MG63 (cell line): ENCODE measurements around the gene AK5. TPM values are rescaled to one million over a fixed set of nuclear protein-coding genes. Genes with fewer than 3 reads are reported as not detected.

ENCODE experiments used
- DNase-seq: peaks from one replicate; pipeline ENCODE4 v3.0.0-alpha.2; 2020
- H3K27me3 ChIP-seq: fragments of 250-450 bp; sonication (Bioruptor Pico); 2 replicates; pipeline ENCODE4 v1.5.1; 2020; ENCODE audit warnings: mild to moderate bottlenecking, moderate library complexity
- H3K36me3 ChIP-seq: fragments of 250-450 bp; sonication (Bioruptor Pico); 2 replicates; pipeline ENCODE4 v1.5.1; 2020; ENCODE audit warnings: mild to moderate bottlenecking, moderate library complexity
- H3K4me3 ChIP-seq: fragments of 250-450 bp; sonication (Bioruptor Pico); 2 replicates; pipeline ENCODE4 v1.5.1; 2020; ENCODE audit warnings: mild to moderate bottlenecking, moderate library complexity
- H3K9me3 ChIP-seq: fragments of 250-450 bp; sonication (Bioruptor Pico); 2 replicates; pipeline ENCODE4 v1.5.1; 2020; ENCODE audit warnings: mild to moderate bottlenecking, moderate library complexity
- total RNA-seq: library from RNA; depleted of rRNA; stranded (reverse); fragments of >200 nt; shearing (Covaris generic); gene quantifications from 2 replicates; pipeline ENCODE4 v1.2.3, GENCODE V29; 2014; ENCODE audit warnings: low replicate concordance

Gene AK5
- total RNA-seq, 1 experiment from 2014 or later = 10.9 TPM

DNA sequence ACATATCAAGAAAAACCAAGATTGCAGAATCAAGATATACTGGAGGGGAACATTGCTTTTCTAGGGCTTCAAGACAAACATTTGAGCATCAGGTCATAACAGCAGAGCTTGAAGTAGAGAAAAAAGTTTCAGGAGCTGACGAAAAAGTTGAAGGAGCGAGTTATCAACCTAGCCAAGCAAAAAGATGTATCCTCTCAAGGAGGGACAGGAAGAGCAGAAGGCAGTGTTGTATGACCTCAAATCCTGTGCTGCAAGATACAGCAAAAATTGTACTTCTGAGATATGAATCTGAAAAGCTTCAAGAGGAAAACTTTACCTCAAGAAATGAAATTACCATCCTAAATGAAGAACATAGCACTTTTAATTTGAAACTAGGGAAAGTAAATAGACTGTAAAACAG lies 153.1 kb downstream of the AK5 start:
- DNase-seq = no peak
- Histone ChIP-seq H3K4me3 (no peak overlapping the region), H3K27me3 (no peaks in the 10 kb centered on the region), H3K36me3 (no peaks in the 10 kb centered on the region), H3K9me3 (peaks cover 15% of the 10 kb centered on the region)

DNA sequence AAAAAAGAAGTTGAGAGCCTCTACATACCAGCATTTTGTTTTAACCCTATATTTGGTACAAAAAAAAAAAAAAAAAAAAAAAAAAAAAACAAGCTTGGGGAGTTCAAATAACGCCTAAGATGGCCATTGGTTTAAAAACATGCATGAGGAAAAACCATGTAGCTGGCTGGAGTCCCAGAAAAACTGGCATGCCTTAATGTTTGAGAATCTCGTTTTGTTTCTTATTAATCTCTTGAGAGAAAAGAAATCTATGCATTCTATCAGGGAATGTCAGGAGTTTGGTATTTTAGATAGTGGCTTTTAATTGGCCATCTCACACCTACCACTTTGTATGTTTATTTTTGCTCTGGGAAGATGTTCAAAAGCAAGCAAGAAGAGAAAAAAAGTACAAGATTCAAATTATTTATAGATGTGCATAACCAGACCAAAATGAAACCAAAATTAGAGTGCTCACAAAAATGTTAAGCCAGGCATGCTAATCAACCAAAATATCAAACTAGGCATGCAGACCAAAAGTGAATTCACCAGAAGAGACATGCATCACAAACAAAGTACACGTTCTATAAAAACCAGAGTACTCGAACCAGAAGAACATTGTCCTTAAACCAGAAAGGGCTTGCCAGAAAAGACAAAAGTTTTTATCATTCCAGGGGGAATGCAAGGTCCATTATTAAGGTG lies 156.6 kb downstream of the AK5 start:
- no peak overlapping the region for H3K4me3 ChIP-seq
- peaks cover 23% of the 10 kb centered on the region for H3K9me3 ChIP-seq
- DNase-seq = peak; percentile 51
- no peaks in the 10 kb centered on the region for H3K27me3 ChIP-seq
- no peaks in the 10 kb centered on the region for H3K36me3 ChIP-seq

DNA sequence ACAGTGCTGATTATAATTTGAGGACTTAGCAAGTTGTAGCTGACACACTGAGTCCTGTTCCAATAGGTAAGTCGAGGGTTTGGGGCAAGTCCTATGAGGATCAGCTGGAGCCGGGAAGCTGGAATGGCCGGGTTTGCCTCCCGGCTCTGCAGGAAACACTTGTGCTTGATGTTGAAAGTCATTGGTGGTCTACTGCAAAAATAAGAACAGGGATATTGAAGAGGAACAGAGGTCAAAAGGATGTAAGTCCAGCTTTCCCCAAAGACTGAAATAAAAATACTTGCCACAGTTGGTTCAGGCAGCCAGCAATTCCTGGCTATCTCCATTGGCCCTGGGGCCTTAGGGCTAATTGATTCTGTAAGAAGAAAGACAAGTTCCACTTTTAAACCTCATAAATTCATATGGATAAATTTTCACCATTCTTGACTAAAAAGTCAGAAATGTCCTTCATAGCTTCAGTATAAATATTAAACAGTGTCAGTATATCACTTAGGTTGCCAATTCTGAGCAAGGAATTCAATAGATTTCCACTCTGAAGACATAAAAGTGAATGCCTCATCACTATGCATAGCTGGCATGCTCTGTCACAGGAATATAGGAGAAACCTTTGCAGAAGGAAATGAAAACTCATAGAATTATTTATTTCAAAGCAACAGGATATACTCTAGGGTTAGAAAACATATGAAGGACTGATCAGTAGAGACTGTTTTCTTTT lies 165.2 kb downstream of the AK5 start:
- Histone ChIP-seq H3K36me3 (no peaks in the 10 kb centered on the region), H3K27me3 (no peaks in the 10 kb centered on the region), H3K9me3 (0 out of 2 replicates have a peak, but pooled peaks cover 5% of the 10 kb centered on the region), H3K4me3 (no peak overlapping the region)
- no peak for DNase-seq

GRCh38 chr1:77447669-77448068 lies 165.8 kb downstream of the AK5 start:
- Histone ChIP-seq H3K9me3 (0 out of 2 replicates have a peak, but pooled peaks cover 5% of the 10 kb centered on the region), H3K4me3 (no peak overlapping the region), H3K27me3 (no peaks in the 10 kb centered on the region), H3K36me3 (no peaks in the 10 kb centered on the region)
- no peak for DNase-seq

DNA sequence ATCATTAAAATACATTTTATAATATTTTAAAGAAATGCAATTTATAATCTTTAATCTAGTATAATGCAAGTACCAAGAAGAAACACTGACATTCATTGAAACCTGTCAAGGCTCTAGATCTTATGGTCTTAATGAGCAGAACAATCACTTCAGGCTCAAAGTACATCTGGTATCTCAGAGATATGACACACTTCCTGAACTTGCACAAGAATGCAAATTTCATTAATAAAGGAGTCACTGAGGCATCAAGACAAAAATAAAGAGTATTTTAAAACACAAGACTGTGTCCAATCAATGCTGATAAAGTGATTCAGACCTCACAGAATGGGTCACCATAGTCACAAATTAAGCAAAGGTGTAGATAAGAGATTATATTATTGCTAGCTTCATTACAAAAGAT lies 178.1 kb downstream of the AK5 start:
- H3K9me3 ChIP-seq = no peaks in the 10 kb centered on the region
- no peaks in the 10 kb centered on the region for H3K36me3 ChIP-seq
- H3K27me3 ChIP-seq = no peaks in the 10 kb centered on the region
- no peak for DNase-seq
- H3K4me3 ChIP-seq = no peak overlapping the region

- no peaks in the 10 kb centered on the region for H3K36me3 ChIP-seq
- no peaks in the 10 kb centered on the region for H3K9me3 ChIP-seq
- no peak for DNase-seq
- H3K4me3 ChIP-seq = no peak overlapping the region
- H3K27me3 ChIP-seq = no peaks in the 10 kb centered on the region
These were observed 179.9 kb downstream of the AK5 start for GRCh38 chr1:77461691-77462090.

GRCh38 chr1:77463216-77463615 lies 181.4 kb downstream of the AK5 start:
- no peak for DNase-seq
- Histone ChIP-seq H3K36me3 (no peaks in the 10 kb centered on the region), H3K4me3 (no peak overlapping the region), H3K27me3 (no peaks in the 10 kb centered on the region), H3K9me3 (no peaks in the 10 kb centered on the region)

DNA sequence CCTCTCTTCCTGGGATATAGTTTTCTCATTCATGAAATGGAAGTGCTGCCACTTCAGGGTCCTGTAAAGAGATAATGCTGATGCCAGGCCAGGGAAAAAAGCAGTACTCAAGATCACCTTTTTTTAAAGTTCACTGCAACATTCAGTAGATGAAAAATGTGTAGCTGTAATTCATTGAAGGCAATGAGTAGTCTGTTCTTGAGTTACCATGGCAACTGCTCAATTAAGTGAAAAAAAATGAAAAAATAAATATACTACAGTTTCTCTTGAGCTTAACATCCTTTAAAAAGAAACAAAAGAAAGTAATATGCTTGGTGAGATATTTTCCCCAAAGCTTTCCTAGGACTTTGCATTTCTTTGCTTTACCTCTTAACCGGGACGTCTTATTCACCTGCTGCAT lies 183.3 kb downstream of the AK5 start:
- no peaks in the 10 kb centered on the region for H3K36me3 ChIP-seq
- H3K4me3 ChIP-seq = no peak overlapping the region
- no peak for DNase-seq
- H3K27me3 ChIP-seq = no peaks in the 10 kb centered on the region
- H3K9me3 ChIP-seq = no peaks in the 10 kb centered on the region

- no peaks in the 10 kb centered on the region for H3K27me3 ChIP-seq
- no peaks in the 10 kb centered on the region for H3K9me3 ChIP-seq
- DNase-seq = no peak
- H3K4me3 ChIP-seq = no peak overlapping the region
- H3K36me3 ChIP-seq = no peaks in the 10 kb centered on the region
These were observed 184.1 kb downstream of the AK5 start for GRCh38 chr1:77465922-77466321.

DNA sequence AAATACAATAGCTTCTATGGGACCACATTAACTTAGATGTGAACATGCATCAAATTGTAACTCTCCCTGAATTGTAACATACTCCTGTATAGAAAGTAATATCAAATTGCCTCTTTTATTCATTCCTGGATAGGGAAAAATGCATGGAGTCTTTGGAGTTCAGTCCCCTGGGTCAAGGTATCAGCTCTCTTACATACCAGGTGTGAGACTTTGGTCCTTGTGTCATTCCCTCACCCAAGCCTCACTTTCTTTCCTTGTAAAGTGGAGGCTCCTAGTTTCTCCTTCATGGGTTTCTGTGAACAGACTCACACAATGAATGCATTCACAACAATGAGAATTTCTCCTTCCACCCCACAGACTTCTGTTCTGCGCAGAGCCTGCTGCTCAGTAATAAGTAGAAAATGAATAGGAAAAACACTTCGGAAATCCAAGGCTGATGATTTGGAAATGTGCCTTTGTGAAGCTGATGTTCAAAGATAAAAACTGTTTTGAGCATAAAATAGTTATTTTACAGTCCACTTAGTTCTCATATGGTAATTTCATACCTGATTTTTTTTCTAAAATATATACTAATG lies 185.3 kb downstream of the AK5 start:
- DNase-seq = no peak
- Histone ChIP-seq H3K4me3 (no peak overlapping the region), H3K9me3 (no peaks in the 10 kb centered on the region), H3K27me3 (no peaks in the 10 kb centered on the region), H3K36me3 (no peaks in the 10 kb centered on the region)

GRCh38 chr1:77467741-77468140 lies 185.9 kb downstream of the AK5 start:
- no peaks in the 10 kb centered on the region for H3K36me3 ChIP-seq
- no peaks in the 10 kb centered on the region for H3K9me3 ChIP-seq
- no peak for DNase-seq

DNA sequence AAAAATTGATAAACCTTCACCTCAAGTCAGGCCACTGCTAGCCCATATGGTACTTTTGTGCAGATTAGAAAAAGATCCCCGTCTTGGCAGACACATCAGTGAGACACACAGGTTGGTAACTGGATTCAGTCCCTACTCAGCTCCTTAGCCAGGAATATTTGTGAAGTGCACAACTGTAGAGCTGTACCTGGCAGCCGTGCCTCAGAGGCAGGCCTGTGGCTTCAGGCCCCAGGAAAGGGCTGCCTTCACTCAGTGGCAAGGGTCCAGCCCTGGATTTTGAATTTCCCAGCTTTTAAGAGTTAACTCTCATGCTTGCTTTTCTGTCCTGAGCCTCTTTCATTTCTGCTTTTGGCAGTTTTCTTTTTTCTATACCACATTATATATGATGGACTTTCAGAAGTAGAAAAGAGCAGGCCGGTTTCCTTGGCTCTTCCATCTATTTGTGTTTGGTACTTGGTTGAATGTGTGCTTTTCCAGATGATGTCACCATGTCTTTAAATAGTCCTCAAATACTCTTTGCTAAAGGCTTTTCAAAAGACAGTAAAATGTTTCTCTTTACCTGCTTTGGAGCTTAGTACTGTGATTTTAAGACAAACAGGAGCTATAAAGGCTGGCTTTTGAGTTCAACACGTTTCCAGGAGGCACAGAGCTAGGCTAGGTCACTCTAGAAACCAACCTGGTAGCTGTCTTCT lies 186.6 kb downstream of the AK5 start:
- H3K9me3 ChIP-seq = no peaks in the 10 kb centered on the region
- DNase-seq = no peak
- no peak overlapping the region for H3K4me3 ChIP-seq
- no peaks in the 10 kb centered on the region for H3K27me3 ChIP-seq
- no peaks in the 10 kb centered on the region for H3K36me3 ChIP-seq

More at GRCh38 chr1:77467741-77468140, 185.9 kb downstream of the AK5 start:
- no peaks in the 10 kb centered on the region for H3K27me3 ChIP-seq
- H3K4me3 ChIP-seq = no peak overlapping the region

GRCh38 chr1:77468949-77469710 lies 187.3 kb downstream of the AK5 start:
- DNase-seq = no peak
- H3K36me3 ChIP-seq = no peaks in the 10 kb centered on the region

GRCh38 chr1:77471691-77472090 lies 189.9 kb downstream of the AK5 start:
- H3K27me3 ChIP-seq = no peaks in the 10 kb centered on the region
- DNase-seq = no peak
- H3K9me3 ChIP-seq = no peaks in the 10 kb centered on the region; the same call in 1 of the 2 replicates
- H3K36me3 ChIP-seq = no peaks in the 10 kb centered on the region
- H3K4me3 ChIP-seq = no peak overlapping the region

More at GRCh38 chr1:77468949-77469710, 187.3 kb downstream of the AK5 start:
- H3K4me3 ChIP-seq = no peak overlapping the region
- no peaks in the 10 kb centered on the region for H3K9me3 ChIP-seq
- H3K27me3 ChIP-seq = no peaks in the 10 kb centered on the region

DNA sequence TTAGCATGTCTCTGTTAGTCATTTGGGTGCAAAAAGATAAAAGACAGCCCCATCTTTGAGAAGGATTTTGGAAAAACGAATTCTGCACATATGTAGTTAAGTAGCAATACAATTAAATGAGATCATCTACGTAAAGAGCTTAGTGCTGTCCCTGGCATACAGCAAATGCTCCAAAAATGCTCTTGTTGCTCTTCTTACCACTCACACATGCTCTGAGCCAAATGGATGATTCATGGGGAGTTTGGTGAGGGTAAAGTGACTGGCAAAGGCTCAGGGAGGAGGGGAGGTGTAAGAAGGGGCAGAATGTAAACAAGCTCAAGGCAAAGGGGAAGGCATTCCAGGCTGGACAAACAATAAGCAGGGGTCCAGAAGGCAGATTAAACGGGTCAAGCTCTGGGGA lies 191.9 kb downstream of the AK5 start:
- no peak overlapping the region for H3K4me3 ChIP-seq
- H3K9me3 ChIP-seq = no peaks in the 10 kb centered on the region; the same call in 1 of the 2 replicates
- DNase-seq = peak; percentile 89
- H3K36me3 ChIP-seq = no peaks in the 10 kb centered on the region
- H3K27me3 ChIP-seq = no peaks in the 10 kb centered on the region

GRCh38 chr1:77475641-77476040 lies 193.8 kb downstream of the AK5 start:
- Histone ChIP-seq H3K27me3 (no peaks in the 10 kb centered on the region), H3K9me3 (no peaks in the 10 kb centered on the region; the same call in 1 of the 2 replicates), H3K36me3 (no peaks in the 10 kb centered on the region), H3K4me3 (no peak overlapping the region)
- DNase-seq = no peak
